Stimulated activated CD4-positive, alpha-beta T cell treated with anti-CD3 and anti-CD28 coated beads, Interleukin-12 subunit alpha, Interleukin-12 subunit beta, amount 100 ng/mL, for 4 hours (primary cell): ENCODE results near the gene MED12.

ENCODE experiments used
- DNase-seq: peaks from one replicate; pipeline ENCODE4 v3.0.0-alpha.2; 2020

The MED12 gene

GRCh38 chrX:71107762-71108360, 10.5 kb upstream of the MED12 start:
- no peak for DNase-seq

DNA sequence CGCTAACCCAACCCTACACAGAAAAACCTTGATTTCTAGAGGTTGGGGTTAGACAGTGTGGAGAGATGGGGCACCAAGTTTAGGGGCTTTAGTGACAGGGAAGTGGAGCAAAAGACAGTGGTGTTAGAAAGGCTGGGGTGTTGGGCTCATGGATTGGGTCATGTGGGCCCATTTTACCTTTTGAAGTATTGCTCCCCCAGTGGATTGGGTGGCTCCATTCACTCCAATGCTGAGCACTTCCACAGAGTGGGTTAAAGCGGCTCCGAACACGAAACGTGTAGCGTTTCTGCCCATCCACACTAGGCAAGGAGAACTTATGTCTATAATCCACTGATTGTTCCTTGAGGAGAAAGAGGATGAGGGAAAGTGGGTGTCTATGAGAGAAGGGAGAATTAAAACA, 9.3 kb upstream of the MED12 start:
- no peak for DNase-seq

DNA sequence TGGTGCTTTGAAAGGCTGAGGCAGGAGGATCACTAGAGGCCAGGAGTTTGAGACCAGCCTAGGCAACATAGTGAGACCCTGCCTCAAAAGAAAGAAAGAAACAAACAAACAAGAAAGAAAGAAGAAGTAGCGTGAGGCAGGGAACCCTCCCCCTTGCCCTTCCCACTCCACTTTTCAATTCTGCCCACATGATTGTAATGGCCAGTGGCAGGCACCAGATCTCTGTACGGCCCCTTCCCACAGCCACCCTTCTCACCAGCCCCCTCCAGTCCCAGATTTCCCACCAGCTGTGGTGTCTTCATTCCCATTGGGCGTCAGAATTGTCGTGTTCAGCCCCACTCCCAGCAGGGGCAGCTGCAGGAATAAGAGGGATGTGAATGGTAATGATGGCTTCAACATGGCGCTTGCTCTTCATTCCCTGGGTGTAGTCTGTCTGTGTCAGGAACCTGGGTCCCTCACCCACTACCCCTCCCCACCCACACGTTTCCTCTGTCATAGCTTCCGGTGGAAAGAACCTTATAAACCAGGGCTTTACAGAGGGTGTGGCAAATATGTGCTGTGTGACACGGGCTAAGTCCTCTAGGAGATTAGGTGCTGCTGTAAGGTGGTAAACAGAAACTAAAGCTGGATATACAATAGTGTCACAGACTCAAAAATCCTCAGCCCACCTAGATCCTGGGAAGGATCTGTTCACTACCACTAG, 7.1 kb upstream of the MED12 start, which contains the start of gene IL2RG:
TSS of gene IL2RG (minus strand) at position 437 of the 703 bp plus-strand sequence. CDS start at position 399, 38 bp downstream.
- DNase-seq, result peak; percentile 45

DNA sequence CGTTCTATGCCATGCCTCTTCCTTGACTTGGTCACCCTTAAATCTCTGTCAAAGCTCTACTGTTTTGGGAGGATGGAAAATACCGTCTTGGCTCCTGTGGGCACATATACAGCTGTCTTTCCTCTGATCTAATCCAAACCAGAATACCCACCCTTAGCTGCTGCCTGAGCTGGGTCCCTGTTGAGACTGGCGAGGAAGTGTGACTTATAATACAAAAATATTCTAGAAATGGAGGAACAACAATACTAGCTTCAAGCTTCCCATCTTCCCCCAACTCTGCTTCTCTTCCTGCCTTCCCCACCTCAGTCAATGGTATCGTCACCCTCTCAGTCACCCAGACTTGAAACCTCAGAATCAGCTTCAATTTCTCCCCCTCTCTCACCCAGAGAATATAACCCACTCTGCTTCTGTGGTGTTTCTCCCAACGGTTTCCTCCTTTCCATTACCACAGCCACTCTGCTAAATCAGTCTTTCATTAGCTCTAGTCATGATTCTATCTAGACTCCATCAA, 6.4 kb upstream of the MED12 start:
- no peak for DNase-seq

DNA sequence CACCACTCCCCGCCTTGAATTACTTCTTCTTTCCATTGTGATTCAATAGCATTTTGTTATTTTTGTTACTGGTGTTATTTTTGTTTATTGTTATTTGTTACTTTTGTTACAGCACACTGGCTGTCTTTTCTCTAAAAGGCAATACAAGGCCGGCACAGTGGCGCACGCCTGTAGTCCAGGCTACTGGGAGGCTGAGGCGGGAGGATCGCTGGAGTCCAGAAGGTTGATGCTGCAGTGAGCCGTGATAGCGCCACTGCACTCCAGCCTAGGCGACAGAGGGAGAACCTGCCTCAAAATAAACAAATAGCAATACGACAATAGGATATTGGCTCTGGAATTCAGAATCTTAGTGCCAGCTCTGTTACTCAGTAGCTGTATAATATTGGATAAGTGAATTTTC, 1.0 kb upstream of the MED12 start:
- no peak for DNase-seq

DNA sequence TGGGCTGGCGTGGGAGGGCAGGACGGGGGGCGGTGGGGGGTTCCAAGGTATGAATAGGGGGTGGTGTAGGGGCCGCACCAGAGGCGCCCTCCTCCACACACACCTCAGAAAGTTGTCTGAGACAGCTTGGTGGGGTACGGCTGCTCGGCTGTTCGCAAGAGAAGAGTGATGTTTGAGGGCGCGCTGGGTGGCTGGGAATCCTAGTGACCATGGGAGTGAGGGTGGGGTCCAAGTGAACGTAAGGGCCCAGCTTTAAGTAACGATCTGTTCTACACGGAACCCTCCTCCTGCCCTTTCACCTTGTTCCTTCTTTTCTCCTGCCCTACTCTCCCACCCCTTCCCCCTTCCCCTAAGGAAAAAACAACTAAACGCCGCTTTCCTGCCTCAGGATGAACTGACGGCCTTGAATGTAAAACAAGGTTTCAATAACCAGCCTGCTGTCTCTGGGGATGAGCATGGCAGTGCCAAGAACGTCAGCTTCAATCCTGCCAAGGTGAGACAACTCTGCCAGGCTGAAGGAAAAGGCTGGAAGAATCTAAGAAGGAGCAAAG, 664 bp downstream of the MED12 start:
- DNase-seq, result no peak

DNA sequence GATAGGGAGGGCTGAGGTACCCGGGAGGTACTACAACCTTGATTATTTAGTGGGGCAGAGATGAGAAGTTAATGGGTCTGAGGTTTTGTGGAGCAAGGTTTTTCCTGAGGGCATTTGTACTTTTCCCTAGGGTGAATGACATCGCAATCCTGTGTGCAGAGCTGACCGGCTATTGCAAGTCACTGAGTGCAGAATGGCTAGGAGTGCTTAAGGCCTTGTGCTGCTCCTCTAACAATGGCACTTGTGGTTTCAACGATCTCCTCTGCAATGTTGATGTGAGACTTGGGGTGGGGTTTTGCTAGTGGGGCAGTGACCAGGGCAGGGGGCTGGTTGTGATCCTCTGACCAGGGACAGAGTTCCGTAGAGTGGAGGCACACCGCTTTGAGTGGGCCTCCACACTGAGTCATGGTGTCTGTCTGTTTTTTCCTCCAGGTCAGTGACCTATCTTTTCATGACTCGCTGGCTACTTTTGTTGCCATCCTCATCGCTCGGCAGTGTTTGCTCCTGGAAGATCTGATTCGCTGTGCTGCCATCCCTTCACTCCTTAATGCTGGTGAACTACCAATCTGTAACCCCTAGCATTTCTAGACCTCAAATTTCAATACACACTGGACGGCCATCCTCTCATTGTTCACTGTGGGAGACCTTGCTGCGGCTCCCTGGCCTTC, 9.9 kb downstream of the MED12 start:
- no peak for DNase-seq

DNA sequence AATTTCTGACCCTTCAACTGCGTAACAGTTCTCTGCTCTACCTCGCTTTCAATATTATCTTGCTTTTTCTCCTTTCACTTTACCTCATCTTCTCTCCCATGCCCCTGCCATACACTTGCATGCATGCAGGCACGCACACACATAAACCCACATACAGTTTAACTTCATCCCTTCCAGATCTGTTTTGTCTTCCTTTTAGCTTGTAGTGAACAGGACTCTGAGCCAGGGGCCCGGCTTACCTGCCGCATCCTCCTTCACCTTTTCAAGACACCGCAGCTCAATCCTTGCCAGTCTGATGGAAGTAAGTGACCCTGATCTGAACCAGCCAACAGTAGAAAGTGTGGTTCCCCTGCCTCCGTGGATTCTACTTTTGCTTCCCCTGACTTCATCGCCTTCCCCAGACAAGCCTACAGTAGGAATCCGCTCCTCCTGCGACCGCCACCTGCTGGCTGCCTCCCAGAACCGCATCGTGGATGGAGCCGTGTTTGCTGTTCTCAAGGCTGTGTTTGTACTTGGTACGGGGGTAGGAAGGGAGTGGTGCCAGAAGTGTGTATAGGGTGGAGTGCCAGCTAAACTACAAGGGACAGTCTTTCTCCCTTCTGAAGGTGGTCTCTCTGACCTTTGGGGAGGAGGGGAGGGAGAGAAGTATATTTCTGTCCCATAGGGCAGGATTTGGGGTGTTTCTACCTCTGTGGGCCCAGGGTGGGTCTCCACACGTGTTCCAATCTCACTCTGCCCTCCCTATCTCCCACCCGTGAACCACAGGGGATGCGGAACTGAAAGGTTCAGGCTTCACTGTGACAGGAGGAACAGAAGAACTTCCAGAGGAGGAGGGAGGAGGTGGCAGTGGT, 10.7 kb downstream of the MED12 start:
- DNase-seq, result peak; percentile 67

DNA sequence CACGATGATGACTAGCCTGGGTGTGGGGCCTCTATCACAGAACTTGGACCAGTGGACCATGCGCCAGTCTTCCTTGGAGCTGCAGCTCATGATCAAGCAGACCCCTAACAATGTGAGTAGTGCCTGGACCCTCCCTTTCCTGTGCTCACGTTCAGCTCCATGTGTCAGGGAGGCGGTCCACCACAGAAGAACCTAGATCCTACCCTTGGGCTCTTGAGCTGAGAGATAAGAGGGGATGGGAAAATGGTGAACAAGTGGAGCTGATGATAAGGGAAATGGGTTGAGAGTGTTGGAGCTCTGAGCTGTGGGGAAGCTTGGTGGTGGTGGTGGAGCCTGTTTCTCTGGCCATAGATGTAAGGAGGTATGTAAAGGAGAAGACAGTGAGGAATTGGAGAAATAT, 13.1 kb downstream of the MED12 start:
- no peak for DNase-seq

GRCh38 chrX:71140440-71140839, 22.0 kb downstream of the MED12 start:
- no peak for DNase-seq

DNA sequence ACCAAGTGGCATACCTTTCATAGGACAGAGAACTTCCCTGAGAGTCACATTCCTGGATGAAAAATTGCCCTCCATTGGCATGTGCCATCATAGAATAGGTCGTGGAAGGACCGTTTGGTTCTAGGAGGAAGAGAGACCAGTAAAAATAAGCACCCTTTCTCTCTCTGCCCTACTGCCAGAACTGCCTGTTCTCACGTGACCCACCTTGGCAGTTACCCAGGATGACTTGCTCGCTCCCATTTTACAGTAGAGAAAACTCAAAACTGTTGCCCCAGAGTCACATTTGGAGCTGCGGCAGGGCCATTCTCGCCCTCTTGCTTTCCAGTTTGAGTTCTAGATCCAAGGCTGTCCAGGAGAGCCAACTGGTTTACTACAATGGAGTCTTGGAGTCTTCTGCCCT, 25.1 kb downstream of the MED12 start:
- no peak for DNase-seq

- no peak for DNase-seq
These were observed 26.3 kb downstream of the MED12 start, which contains the start of gene NLGN3 for GRCh38 chrX:71144651-71145050. Gene NLGN3 (plus strand): TSS chrX:71144841. CDS start chrX:71147750, 2,909 bp downstream.

- no peak for DNase-seq
These were observed 29.3 kb downstream of the MED12 start for GRCh38 chrX:71147496-71148277.

DNA sequence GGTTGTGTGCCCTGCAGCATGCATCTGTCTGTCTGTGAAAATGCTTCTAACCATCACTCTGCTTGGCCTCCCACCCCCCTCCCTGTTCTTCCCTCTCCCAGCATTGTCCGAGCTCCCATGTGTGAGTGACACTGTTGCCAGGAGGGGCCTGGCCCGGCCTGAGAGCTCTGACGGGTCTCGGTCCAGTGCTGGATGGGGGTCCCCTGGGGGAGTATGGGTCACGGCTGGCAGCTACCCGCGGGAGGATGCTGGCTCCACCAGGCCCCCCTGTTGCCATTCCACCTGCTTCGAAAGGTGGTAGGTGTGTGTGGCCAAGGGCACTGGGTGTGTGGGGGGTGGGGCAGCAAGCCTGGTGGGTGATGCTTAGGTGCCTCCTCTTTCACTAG, 29.9 kb downstream of the MED12 start:
- DNase-seq, result no peak

GRCh38 chrX:71151366-71151765, 33.0 kb downstream of the MED12 start:
- DNase-seq, result no peak

DNA sequence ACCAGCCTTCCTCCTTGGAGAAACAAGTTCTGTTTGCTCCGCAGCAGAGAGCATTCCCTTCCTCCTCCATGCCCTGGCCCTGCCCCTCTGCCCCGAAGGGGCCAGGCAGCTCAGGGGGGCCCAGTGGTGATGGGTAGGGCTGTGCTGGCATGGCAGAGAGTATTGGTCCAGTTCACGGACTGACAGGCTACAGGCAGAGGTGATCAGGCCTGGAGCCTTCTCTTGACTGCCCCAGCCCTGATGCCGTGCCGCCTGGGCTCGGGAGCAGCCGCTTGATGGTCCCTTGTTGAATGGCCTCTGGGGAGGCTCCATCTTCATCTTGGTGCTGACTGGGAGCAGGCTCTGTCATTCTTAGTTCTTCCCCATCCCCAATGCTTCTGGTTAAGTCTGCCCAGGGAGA, 35.8 kb downstream of the MED12 start:
- DNase-seq, result no peak

GRCh38 chrX:71154641-71155040, 36.2 kb downstream of the MED12 start:
- DNase-seq, result no peak

GRCh38 chrX:71158603-71159002, 40.2 kb downstream of the MED12 start:
- DNase-seq, result no peak

DNA sequence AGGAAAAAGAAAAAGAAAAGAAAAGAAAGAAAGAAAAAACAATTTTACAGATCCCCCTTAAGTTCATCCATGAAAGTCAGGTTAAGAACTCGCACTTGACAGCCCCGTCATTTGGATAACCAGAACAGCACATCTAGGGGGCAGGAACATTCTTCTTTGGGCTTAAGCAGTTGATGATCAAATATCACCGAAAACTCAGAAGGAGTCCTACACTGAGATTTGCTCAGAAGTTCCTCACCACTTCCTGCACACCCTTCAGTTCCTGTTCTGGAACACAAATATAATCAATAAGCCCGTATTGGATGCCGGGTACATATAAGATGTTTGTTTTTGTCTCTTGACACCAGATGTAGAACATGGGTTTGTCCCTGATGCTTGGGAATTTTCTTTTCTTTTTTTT, 40.9 kb downstream of the MED12 start:
- DNase-seq, result no peak

- DNase-seq, result no peak
These were observed 42.1 kb downstream of the MED12 start for GRCh38 chrX:71160475-71160874.

DNA sequence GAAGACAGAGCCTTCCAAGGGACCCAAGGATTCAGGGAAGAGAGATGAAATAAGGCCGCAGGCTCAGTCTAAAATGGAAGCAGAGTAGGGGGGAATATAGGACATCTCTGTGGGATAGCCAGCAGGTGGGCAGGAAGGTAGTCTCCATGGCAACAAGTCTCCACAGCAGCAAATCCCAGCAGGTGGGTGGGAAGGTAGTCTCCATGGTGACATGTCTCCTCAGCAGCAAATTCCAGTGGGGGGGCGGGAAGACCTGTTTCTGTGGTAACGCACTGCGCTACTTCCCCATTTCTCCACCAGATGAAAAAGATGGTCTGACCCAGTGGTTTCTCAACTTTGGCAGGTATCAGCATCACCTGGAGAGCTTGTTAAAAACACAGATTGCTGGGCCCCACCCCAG, 44.6 kb downstream of the MED12 start:
- no peak for DNase-seq

DNA sequence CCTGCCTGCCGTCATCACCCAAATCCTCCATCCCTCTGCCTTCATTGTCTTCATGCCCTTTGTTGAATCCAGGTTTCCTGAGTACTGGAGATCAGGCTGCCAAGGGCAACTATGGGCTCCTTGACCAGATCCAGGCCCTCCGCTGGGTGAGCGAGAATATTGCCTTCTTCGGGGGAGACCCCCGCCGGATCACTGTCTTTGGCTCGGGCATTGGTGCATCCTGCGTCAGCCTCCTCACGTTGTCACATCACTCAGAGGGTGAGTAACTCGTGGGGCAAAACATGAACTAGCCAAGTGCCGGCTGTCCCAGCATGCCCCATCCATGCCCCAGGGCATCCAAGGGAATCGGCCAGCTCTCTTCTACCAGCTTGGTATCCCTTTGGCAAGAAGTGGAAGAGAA, 45.7 kb downstream of the MED12 start:
- no peak for DNase-seq
